ENCODE results near the gene METTL8. TPM values are rescaled to one million over a fixed set of nuclear protein-coding genes. Genes with fewer than 3 reads are reported as not detected.

METTL8 gene
- total and polyA plus RNA-seq, 7 donors, result 3.0 to 15.5 (median 10.8) TPM

DNA sequence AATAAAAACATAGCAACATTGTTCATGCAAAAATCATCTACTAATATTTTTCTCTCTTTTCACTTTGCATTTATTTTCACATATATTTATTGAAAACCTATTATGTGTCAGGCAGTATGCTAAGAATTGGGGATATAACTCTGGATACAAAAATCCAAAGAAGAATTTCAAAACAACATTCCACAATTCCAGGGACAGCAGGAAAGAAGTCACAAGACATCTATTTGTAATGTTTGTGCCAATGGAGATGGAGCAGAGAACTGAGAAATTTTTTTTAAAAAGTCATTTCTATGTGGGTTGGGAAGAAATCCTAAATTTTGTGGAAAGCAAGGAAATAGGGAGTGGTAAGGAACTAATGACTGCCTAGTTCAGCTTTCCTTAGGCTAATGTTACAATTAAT is 144.5 kb downstream of the METTL8 start:
- Histone ChIP-seq H3K27me3 (ENCODE audit: insufficient read depth in 3 of 3, low read length in 2 of 3) (no peaks in the 10 kb centered on the region), H3K9me3 (no peaks in the 10 kb centered on the region), H3K27ac (no peak overlapping the region), H3K4me1 (no peaks in the 10 kb centered on the region), H3K36me3 (ENCODE audit: insufficient read depth in 1 of 2, low read depth in 1 of 2) (no peaks in the 10 kb centered on the region), H3K4me3 (no peak overlapping the region)
- intact Hi-C loops (cut with DNase I), result no loop called here
- DNase-seq (no peak), ATAC-seq (no peak)
- TF ChIP-seq, protein P1, sequence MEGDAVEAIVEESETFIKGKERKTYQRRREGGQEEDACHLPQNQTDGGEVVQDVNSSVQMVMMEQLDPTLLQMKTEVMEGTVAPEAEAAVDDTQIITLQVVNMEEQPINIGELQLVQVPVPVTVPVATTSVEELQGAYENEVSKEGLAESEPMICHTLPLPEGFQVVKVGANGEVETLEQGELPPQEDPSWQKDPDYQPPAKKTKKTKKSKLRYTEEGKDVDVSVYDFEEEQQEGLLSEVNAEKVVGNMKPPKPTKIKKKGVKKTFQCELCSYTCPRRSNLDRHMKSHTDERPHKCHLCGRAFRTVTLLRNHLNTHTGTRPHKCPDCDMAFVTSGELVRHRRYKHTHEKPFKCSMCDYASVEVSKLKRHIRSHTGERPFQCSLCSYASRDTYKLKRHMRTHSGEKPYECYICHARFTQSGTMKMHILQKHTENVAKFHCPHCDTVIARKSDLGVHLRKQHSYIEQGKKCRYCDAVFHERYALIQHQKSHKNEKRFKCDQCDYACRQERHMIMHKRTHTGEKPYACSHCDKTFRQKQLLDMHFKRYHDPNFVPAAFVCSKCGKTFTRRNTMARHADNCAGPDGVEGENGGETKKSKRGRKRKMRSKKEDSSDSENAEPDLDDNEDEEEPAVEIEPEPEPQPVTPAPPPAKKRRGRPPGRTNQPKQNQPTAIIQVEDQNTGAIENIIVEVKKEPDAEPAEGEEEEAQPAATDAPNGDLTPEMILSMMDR (IDR thresholded peaks at IDR 0.05), result no peak

DNA sequence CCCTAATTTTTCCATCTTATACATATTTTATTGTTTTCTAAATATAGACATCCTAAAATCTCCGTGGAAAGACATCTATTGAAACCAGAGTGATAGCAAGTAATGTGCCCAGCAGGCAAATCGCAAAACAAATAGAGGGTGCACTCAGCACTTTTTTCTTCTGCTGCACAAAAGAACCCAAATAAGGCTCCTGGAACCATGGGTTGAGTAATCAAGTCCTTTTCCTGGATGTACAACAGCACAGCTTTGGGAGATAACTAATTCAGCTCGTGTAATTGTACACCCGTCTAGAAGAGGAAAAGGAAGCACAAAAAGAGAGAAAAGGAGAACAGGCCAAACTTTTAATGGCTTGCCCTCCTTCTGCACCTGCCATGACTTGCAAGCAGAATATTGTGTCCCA is 146.2 kb downstream of the METTL8 start:
- H3K27me3 ChIP-seq (ENCODE audit: insufficient read depth in 3 of 3, low read length in 2 of 3), result no peaks in the 10 kb centered on the region
- no peak for ATAC-seq
- WGBS, 3 donors, result 29 to 39% (median 31%) methylated on average over 4 of the region's 4 CpGs
- H3K9me3 ChIP-seq, result no peaks in the 10 kb centered on the region
- no peaks in the 10 kb centered on the region for H3K36me3 ChIP-seq (ENCODE audit: insufficient read depth in 1 of 2, low read depth in 1 of 2)
- no peak overlapping the region for H3K4me3 ChIP-seq
- TF ChIP-seq, protein P1 (IDR thresholded peaks at IDR 0.05), result no peak
- no peak overlapping the region for H3K27ac ChIP-seq
- no peaks in the 10 kb centered on the region for H3K4me1 ChIP-seq
- intact Hi-C loops (cut with DNase I), result no loop called here
- no peak for DNase-seq

DNA sequence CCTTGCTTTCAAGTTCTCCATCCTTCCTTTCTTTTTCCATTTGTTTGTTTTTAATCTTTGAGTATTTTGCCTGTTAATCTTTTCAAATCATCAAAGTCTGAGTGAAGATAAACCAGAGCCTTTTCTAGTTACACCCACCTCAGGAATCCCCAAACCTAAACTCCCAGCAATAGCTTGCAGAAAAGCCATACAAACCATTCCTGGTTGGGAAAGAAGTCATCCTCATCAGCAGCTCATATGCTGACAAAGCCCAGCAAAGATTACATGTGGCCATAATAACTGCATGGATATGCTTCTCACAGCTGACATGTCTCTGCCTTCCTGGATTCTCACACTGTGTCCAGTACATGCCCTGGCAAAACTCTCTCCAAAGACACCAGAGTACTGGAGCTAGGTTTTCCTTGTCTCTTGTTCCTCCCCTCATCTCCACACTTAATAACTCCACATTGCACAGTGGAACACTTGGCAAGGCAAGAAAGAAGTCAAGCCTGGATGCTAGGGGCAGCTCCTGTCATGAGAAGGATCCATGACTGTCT is 146.7 kb downstream of the METTL8 start:
- TF ChIP-seq, protein P1 (IDR thresholded peaks at IDR 0.05), result no peak
- Histone ChIP-seq H3K4me1 (no peaks in the 10 kb centered on the region), H3K4me3 (no peak overlapping the region), H3K27ac (no peak overlapping the region), H3K36me3 (ENCODE audit: insufficient read depth in 1 of 2, low read depth in 1 of 2) (no peaks in the 10 kb centered on the region), H3K9me3 (no peaks in the 10 kb centered on the region), H3K27me3 (ENCODE audit: insufficient read depth in 3 of 3, low read length in 2 of 3) (no peaks in the 10 kb centered on the region)
- intact Hi-C loops (cut with DNase I), result no loop called here
- ATAC-seq (no peak), DNase-seq (no peak)

DNA sequence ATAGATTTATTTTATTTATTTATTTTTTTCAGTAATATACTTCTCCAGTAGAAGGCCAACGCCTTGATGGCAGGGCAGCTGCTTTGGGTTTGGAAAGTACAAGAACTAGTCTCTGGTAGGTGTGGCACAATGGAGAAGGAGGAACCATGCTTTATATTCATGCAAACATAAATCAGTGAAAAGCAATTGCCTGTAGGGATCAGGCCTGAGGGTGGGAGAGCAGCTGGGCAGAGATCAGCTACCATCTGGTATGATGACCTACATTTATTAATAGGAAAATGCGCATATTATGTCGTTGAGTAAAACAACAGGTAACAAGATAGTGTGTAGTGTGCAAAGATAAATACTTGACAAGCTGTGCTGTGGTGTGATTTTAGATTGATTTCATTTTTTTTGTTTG is 152.7 kb downstream of the METTL8 start:
- no peaks in the 10 kb centered on the region for H3K9me3 ChIP-seq
- ATAC-seq (no peak), DNase-seq (no peak)
- TF ChIP-seq, protein P1 (IDR thresholded peaks at IDR 0.05), result no peak
- H3K4me1 ChIP-seq, result no peaks in the 10 kb centered on the region
- intact Hi-C loops (cut with DNase I), result no loop called here
- no peaks in the 10 kb centered on the region for H3K27me3 ChIP-seq (ENCODE audit: insufficient read depth in 3 of 3, low read length in 2 of 3)
- no peak overlapping the region for H3K4me3 ChIP-seq
- H3K27ac ChIP-seq, result no peak overlapping the region
- 78 to 86% (median 83%) methylated on average over 3 of the region's 3 CpGs for WGBS, 3 donors
- no peaks in the 10 kb centered on the region for H3K36me3 ChIP-seq (ENCODE audit: insufficient read depth in 1 of 2, low read depth in 1 of 2)

Data from psoas muscle (tissue), 8 donors.